ENCODE measurements around the gene FBLN2. TPM values are rescaled to one million over a fixed set of nuclear protein-coding genes. Genes with fewer than 3 reads are reported as not detected.

Gene FBLN2
- polyA plus RNA-seq, 3 donors, result 0.08 TPM; not detected in 2

- no peak overlapping the region for H3K4me3 Mint-ChIP-seq
- Histone ChIP-seq H3K9ac (ENCODE audit: insufficient read depth, low read length, poor library complexity, severe bottlenecking) (no peak overlapping the region), H4K20me1 (ENCODE audit: insufficient read depth, low read length) (no peaks in the 10 kb centered on the region), H3K27ac (ENCODE audit: low read depth in 1 of 2, low read length in 2 of 2) (no peak overlapping the region), H3K36me3 (replicated peaks in 1 of 2; ENCODE audit: control insufficient read depth in 1 of 2, insufficient read depth in 2 of 2, low read length in 2 of 2) (no peaks in the 10 kb centered on the region), H3K9me3 (replicated peaks in 1 of 2; ENCODE audit: control insufficient read depth in 1 of 2, insufficient read depth in 1 of 2, low read length in 2 of 2) (no peaks in the 10 kb centered on the region), H3K79me2 (ENCODE audit: insufficient read depth, low read length) (no peaks in the 10 kb centered on the region), H3K4me2 (replicated peaks; ENCODE audit: extremely low read depth, low read length, poor library complexity, severe bottlenecking) (no peak overlapping the region), H2AFZ (ENCODE audit: insufficient read depth, low read depth, low read length, poor library complexity, severe bottlenecking) (no peak overlapping the region), H3K4me3 (replicated peaks in 1 of 3; ENCODE audit: low read depth in 2 of 3, low read length in 3 of 3) (no peak overlapping the region), H3K4me1 (ENCODE audit: control insufficient read depth in 1 of 2, insufficient read depth in 2 of 2, low read length in 2 of 2) (peaks cover 12 to 13% of the 10 kb centered on the region in 2 donors), H3K27me3 (ENCODE audit: control insufficient read depth in 2 of 2, insufficient read depth in 2 of 2, low read length in 2 of 2) (no peaks in the 10 kb centered on the region)
- intact Hi-C loops (cut with micrococcal nuclease), result no loop called here
- H3K4me1 Mint-ChIP-seq, result peaks cover 15% of the 10 kb centered on the region
- WGBS (ENCODE audit: insufficient coverage), result 94% methylated on average over 2 of the region's 4 CpGs
- H3K27ac Mint-ChIP-seq, result peak overlapping the region in 1 of 7 donors; percentile 11
- H3K27me3 Mint-ChIP-seq (ENCODE audit: low read depth in 3 of 3), result peaks cover 9 to 17% (median 16%) of the 10 kb centered on the region in 3 donors
- no peak for DNase-seq
- TF ChIP-seq CTCF (IDR thresholded peaks at IDR 0.05), result no peak
- no peaks in the 10 kb centered on the region for H3K36me3 Mint-ChIP-seq
- H3K9me3 Mint-ChIP-seq, result no peaks in the 10 kb centered on the region
Measured at GRCh38 chr3:13644341-13645117, 95.6 kb downstream of the FBLN2 start.

- Histone ChIP-seq H2AFZ (ENCODE audit: insufficient read depth, low read depth, low read length, poor library complexity, severe bottlenecking) (no peak overlapping the region), H3K4me1 (ENCODE audit: control insufficient read depth in 1 of 2, insufficient read depth in 2 of 2, low read length in 2 of 2) (peaks cover 18 to 21% of the 10 kb centered on the region in 2 donors), H3K4me3 (replicated peaks in 1 of 3; ENCODE audit: low read depth in 2 of 3, low read length in 3 of 3) (no peak overlapping the region), H3K27ac (ENCODE audit: low read depth in 1 of 2, low read length in 2 of 2) (no peak overlapping the region), H3K36me3 (replicated peaks in 1 of 2; ENCODE audit: control insufficient read depth in 1 of 2, insufficient read depth in 2 of 2, low read length in 2 of 2) (no peaks in the 10 kb centered on the region), H3K9ac (ENCODE audit: insufficient read depth, low read length, poor library complexity, severe bottlenecking) (no peak overlapping the region), H3K27me3 (ENCODE audit: control insufficient read depth in 2 of 2, insufficient read depth in 2 of 2, low read length in 2 of 2) (no peaks in the 10 kb centered on the region), H3K9me3 (replicated peaks in 1 of 2; ENCODE audit: control insufficient read depth in 1 of 2, insufficient read depth in 1 of 2, low read length in 2 of 2) (no peaks in the 10 kb centered on the region), H3K79me2 (ENCODE audit: insufficient read depth, low read length) (no peaks in the 10 kb centered on the region), H4K20me1 (ENCODE audit: insufficient read depth, low read length) (no peaks in the 10 kb centered on the region), H3K4me2 (replicated peaks; ENCODE audit: extremely low read depth, low read length, poor library complexity, severe bottlenecking) (no peak overlapping the region)
- no peaks in the 10 kb centered on the region for H3K36me3 Mint-ChIP-seq
- H3K9me3 Mint-ChIP-seq, result no peaks in the 10 kb centered on the region
- peaks cover 23% of the 10 kb centered on the region for H3K4me1 Mint-ChIP-seq
- no peak overlapping the region for H3K4me3 Mint-ChIP-seq
- H3K27me3 Mint-ChIP-seq (ENCODE audit: low read depth in 3 of 3), result peaks cover 11 to 25% (median 23%) of the 10 kb centered on the region in 3 donors
- intact Hi-C loops (cut with micrococcal nuclease), result no loop called here
- no peak for DNase-seq
- H3K27ac Mint-ChIP-seq, result peak overlapping the region in 1 of 7 donors; percentile 22
- no peak for TF ChIP-seq CTCF (IDR thresholded peaks at IDR 0.05)
- 83% methylated on average over 2 of the region's 9 CpGs for WGBS (ENCODE audit: insufficient coverage)
Measured at GRCh38 chr3:13645801-13646637, 97.1 kb downstream of the FBLN2 start.

Data from CD14-positive monocyte (primary cell).